GM06990 (cell line): Measurements from ENCODE around the gene FBH1.

Experiments
- DNase-seq: peaks from one replicate; pipeline ENCODE4 v3.0.0-alpha.2; 2011; ENCODE audit not compliant: insufficient read length; ENCODE audit errors: extremely low read depth
- H3K27me3 ChIP-seq: replicated peaks from 2 replicates; pipeline ENCODE4 v1.6.0; 2011; ENCODE audit warnings: low read length; ENCODE audit not compliant: control insufficient read depth, insufficient read depth
- H3K36me3 ChIP-seq: 2 replicates; pipeline ENCODE4 v1.5.1; 2011; ENCODE audit warnings: low read length; ENCODE audit not compliant: control insufficient read depth, insufficient read depth
- H3K4me3 ChIP-seq: replicated peaks from 2 replicates; pipeline ENCODE4 v1.5.1; 2011; ENCODE audit warnings: low read depth, mild to moderate bottlenecking, control low read depth, low read length
- CTCF ChIP-seq: IDR thresholded peaks from 2 replicates; pipeline ENCODE4 v1.5.1; 2011; ENCODE audit warnings: low read length, control low read depth, mild to moderate bottlenecking, inconsistent platforms; ENCODE audit not compliant: insufficient read depth, poor library complexity, severe bottlenecking

The FBH1 gene

GRCh38 chr10:5983774-5984173 is 93.7 kb downstream of the FBH1 start:
- no peaks in the 10 kb centered on the region; the same call in 1 of the 2 replicates for H3K27me3 ChIP-seq
- H3K4me3 ChIP-seq, result no peak overlapping the region
- H3K36me3 ChIP-seq, result no peaks in the 10 kb centered on the region
- no peak for DNase-seq
- no peak for TF ChIP-seq CTCF

- Histone ChIP-seq H3K36me3 (no peaks in the 10 kb centered on the region), H3K27me3 (no peaks in the 10 kb centered on the region; the same call in 1 of the 2 replicates), H3K4me3 (no peak overlapping the region)
- no peak for TF ChIP-seq CTCF
- no peak for DNase-seq
Observed at GRCh38 chr10:5985029-5985428, 95.0 kb downstream of the FBH1 start.
